ENCODE data around the gene NALCN. TPM values are rescaled to one million over a fixed set of nuclear protein-coding genes. Genes with fewer than 3 reads are reported as not detected.

NALCN gene
- total RNA-seq, 6 experiments from 2014 or later = 4.0 to 6.1 (median 5.0) TPM

GRCh38 chr13:101121608-101122007 lies 294.7 kb downstream of the NALCN start:
- peaks cover 15% of the 10 kb centered on the region for H3K27me3 Mint-ChIP-seq (ENCODE audit: insufficient read depth)
- H3K36me3 Mint-ChIP-seq (ENCODE audit: low read depth) = no peaks in the 10 kb centered on the region
- H3K9me3 Mint-ChIP-seq = no peaks in the 10 kb centered on the region
- no peak for TF ChIP-seq CTCF (IDR thresholded peaks at IDR 0.05)
- H3K27ac Mint-ChIP-seq = no peak overlapping the region
- no peak overlapping the region for H3K4me3 Mint-ChIP-seq
- H3K4me1 Mint-ChIP-seq (ENCODE audit: low read depth) = no peaks in the 10 kb centered on the region
- no peak for DNase-seq

DNA sequence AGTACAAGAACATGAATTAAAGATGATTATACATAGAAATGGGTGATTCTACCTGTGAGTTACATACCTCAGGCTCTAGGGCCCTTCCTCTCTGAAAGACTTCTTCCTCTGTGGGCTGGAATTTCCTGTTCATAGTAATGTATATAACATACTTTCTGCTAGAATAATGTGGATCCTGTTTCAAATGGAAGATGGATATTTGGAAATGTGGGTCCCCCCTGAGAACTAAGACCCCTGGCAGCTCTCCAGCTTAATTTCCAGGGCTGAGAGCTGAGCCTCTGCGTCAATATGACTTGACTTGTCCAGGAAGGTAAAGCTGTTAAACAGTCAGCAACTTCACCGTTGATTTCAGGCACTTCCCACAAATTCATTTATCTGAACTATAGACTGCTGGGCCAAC lies 296.3 kb downstream of the NALCN start:
- Mint-ChIP-seq H3K4me1 (ENCODE audit: low read depth) (no peaks in the 10 kb centered on the region), H3K4me3 (no peak overlapping the region)

GRCh38 chr13:101116826-101117225 lies 299.5 kb downstream of the NALCN start:
- Mint-ChIP-seq H3K4me3 (no peak overlapping the region), H3K36me3 (ENCODE audit: low read depth) (no peaks in the 10 kb centered on the region), H3K4me1 (ENCODE audit: low read depth) (no peaks in the 10 kb centered on the region), H3K27ac (no peak overlapping the region), H3K9me3 (no peaks in the 10 kb centered on the region), H3K27me3 (ENCODE audit: insufficient read depth) (peaks cover 11% of the 10 kb centered on the region)
- no peak for TF ChIP-seq CTCF (IDR thresholded peaks at IDR 0.05)
- DNase-seq = no peak

More for the DNA sequence above, 296.3 kb downstream of the NALCN start:
- no peak for TF ChIP-seq CTCF (IDR thresholded peaks at IDR 0.05)
- peaks cover 12% of the 10 kb centered on the region for H3K27me3 Mint-ChIP-seq (ENCODE audit: insufficient read depth)
- no peak for DNase-seq
- no peak overlapping the region for H3K27ac Mint-ChIP-seq
- no peaks in the 10 kb centered on the region for H3K36me3 Mint-ChIP-seq (ENCODE audit: low read depth)
- no peaks in the 10 kb centered on the region for H3K9me3 Mint-ChIP-seq

DNA sequence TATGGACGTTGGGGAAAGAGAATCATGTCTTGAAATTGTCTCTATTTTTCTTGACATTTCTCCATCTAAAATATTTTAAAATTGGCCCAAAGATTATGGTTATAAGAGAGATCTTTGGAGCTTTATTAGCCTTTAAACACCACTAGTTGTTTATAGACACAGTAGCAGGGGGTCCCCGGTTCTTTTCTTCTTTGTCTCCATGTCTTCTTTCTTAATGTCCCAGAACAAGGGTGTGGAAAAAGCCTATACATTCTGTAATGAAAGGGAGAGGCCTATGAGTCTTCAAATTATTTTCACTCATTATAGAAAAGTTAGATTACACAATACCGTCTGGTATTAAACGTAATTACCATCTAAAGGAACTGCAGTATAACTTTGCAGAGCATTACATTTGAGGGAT lies 300.0 kb downstream of the NALCN start:
- Mint-ChIP-seq H3K4me3 (no peak overlapping the region), H3K4me1 (ENCODE audit: low read depth) (no peaks in the 10 kb centered on the region), H3K9me3 (no peaks in the 10 kb centered on the region), H3K27me3 (ENCODE audit: insufficient read depth) (peaks cover 12% of the 10 kb centered on the region), H3K36me3 (ENCODE audit: low read depth) (no peaks in the 10 kb centered on the region), H3K27ac (no peak overlapping the region)
- TF ChIP-seq CTCF (IDR thresholded peaks at IDR 0.05) = no peak
- DNase-seq = no peak

- Mint-ChIP-seq H3K36me3 (ENCODE audit: low read depth) (no peaks in the 10 kb centered on the region), H3K4me3 (no peak overlapping the region), H3K9me3 (no peaks in the 10 kb centered on the region), H3K4me1 (ENCODE audit: low read depth) (no peaks in the 10 kb centered on the region), H3K27me3 (ENCODE audit: insufficient read depth) (peaks cover 11% of the 10 kb centered on the region), H3K27ac (no peak overlapping the region)
- DNase-seq = peak; percentile 6
- peak; percentile 59 for TF ChIP-seq CTCF (IDR thresholded peaks at IDR 0.05)
These were observed 300.5 kb downstream of the NALCN start for GRCh38 chr13:101115762-101116171.

- peaks cover 10% of the 10 kb centered on the region for H3K27me3 Mint-ChIP-seq (ENCODE audit: insufficient read depth)
- no peak overlapping the region for H3K4me3 Mint-ChIP-seq
- no peak for DNase-seq
- H3K9me3 Mint-ChIP-seq = no peaks in the 10 kb centered on the region
- no peaks in the 10 kb centered on the region for H3K4me1 Mint-ChIP-seq (ENCODE audit: low read depth)
- H3K27ac Mint-ChIP-seq = no peak overlapping the region
- TF ChIP-seq CTCF (IDR thresholded peaks at IDR 0.05) = no peak
- no peaks in the 10 kb centered on the region for H3K36me3 Mint-ChIP-seq (ENCODE audit: low read depth)
These were observed 304.4 kb downstream of the NALCN start for GRCh38 chr13:101111894-101112293.
